Hepatocyte (in vitro differentiated cells): ENCODE data around the gene NADSYN1. TPM values are rescaled to one million over a fixed set of nuclear protein-coding genes. Genes with fewer than 3 reads are reported as not detected.

Source experiments
- DNase-seq: peaks from one replicate; pipeline ENCODE4 v3.0.0-alpha.2; 2016; ENCODE audit warnings: low spot score
- H2AFZ ChIP-seq: fragments of 200-600 bp; sonication (generic); 2 replicates; pipeline ENCODE4 v1.6.0; 2016; ENCODE audit warnings: antibody characterized with exemption, mild to moderate bottlenecking
- H3K27ac ChIP-seq: fragments of 200-600 bp; sonication (generic); 2 replicates; pipeline ENCODE4 v1.5.1; 2016; ENCODE audit warnings: mild to moderate bottlenecking
- H3K27me3 ChIP-seq: fragments of 200-600 bp; sonication (generic); 2 replicates; pipeline ENCODE4 v1.6.1; 2016
- H3K36me3 ChIP-seq: fragments of 200-600 bp; sonication (generic); replicated peaks from 2 replicates; pipeline ENCODE4 v1.5.1; 2016; ENCODE audit warnings: low read depth; ENCODE audit not compliant: insufficient read depth
- H3K4me1 ChIP-seq: fragments of 200-600 bp; sonication (generic); 2 replicates; pipeline ENCODE4 v1.5.1; 2016; ENCODE audit warnings: mild to moderate bottlenecking, moderate library complexity; ENCODE audit not compliant: insufficient read depth
- H3K4me2 ChIP-seq: fragments of 200-600 bp; sonication (generic); 2 replicates; pipeline ENCODE4 v1.6.0; 2016
- H3K4me3 ChIP-seq: fragments of 200-600 bp; sonication (generic); 2 replicates; pipeline ENCODE4 v1.5.1; 2016; ENCODE audit warnings: mild to moderate bottlenecking
- H3K79me2 ChIP-seq: fragments of 200-600 bp; sonication (generic); 2 replicates; pipeline ENCODE4 v1.6.0; 2017; ENCODE audit warnings: mild to moderate bottlenecking
- H3K9me2 ChIP-seq: fragments of 200-600 bp; sonication (generic); replicated peaks from 2 replicates; pipeline ENCODE4 v1.6.0; 2017; ENCODE audit warnings: mild to moderate bottlenecking; ENCODE audit not compliant: insufficient read depth
- H3K9me3 ChIP-seq: fragments of 200-600 bp; sonication (generic); 2 replicates; pipeline ENCODE4 v1.5.1; 2016; ENCODE audit warnings: low read depth, mild to moderate bottlenecking
- H4K20me1 ChIP-seq: fragments of 200-600 bp; sonication (generic); 2 replicates; pipeline ENCODE4 v1.6.0; 2016; ENCODE audit warnings: mild to moderate bottlenecking; ENCODE audit not compliant: insufficient read depth, poor library complexity, severe bottlenecking
- EZH2 ChIP-seq: fragments of 200-600 bp; sonication (generic); IDR thresholded peaks from 2 replicates; pipeline ENCODE4 v1.6.1; 2016; ENCODE audit warnings: antibody characterized with exemption, mild to moderate bottlenecking, borderline replicate concordance
- EZH2phosphoT487 ChIP-seq: fragments of 200-600 bp; sonication (generic); IDR thresholded peaks from one replicate; pipeline ENCODE4 v1.6.1; 2018; ENCODE audit warnings: antibody characterized with exemption, mild to moderate bottlenecking, low read depth, moderate library complexity; ENCODE audit not compliant: unreplicated experiment, severe bottlenecking
- WGBS: methylation state at CpG from one replicate; pipeline ENCODE4 v1.1.6; 2016; ENCODE audit warnings: low lambda C conversion rate; ENCODE audit errors: missing lambda C conversion rate; 5-methylcytosine and 5-hydroxymethylcytosine counted together
- polyA plus RNA-seq: library from polyadenylated mRNA; unstranded; fragments of >200 nt; fragmentation: Nextera tagmentation; extraction: Ambion mirVana; gene quantifications from 2 replicates; pipeline ENCODE4 v1.2.1, GENCODE V29; 2016
- total RNA-seq: library from RNA; depleted of rRNA; stranded (reverse); fragments of >200 nt; gene quantifications from 2 replicates; pipeline ENCODE4 v1.2.3, GENCODE V29; 2014
- TF ChIP-seq, protein P1 (sequence below): fragments of 200-600 bp; sonication (generic); IDR thresholded peaks from 2 replicates; pipeline ENCODE4 v1.5.1; 2016; ENCODE audit warnings: antibody characterized with exemption, mild to moderate bottlenecking; ENCODE audit not compliant: poor library complexity

Gene NADSYN1
- total and polyA plus RNA-seq, 2 experiments from 2014 or later, result 42.0 to 43.7 TPM

GRCh38 chr11:71452199-71453036, 585 bp upstream of the NADSYN1 start:
- H3K4me1 ChIP-seq, result peaks cover 29% of the 10 kb centered on the region
- TF ChIP-seq EZH2phosphoT487 (no peak), EZH2 (no peak)
- TF ChIP-seq, protein P1, sequence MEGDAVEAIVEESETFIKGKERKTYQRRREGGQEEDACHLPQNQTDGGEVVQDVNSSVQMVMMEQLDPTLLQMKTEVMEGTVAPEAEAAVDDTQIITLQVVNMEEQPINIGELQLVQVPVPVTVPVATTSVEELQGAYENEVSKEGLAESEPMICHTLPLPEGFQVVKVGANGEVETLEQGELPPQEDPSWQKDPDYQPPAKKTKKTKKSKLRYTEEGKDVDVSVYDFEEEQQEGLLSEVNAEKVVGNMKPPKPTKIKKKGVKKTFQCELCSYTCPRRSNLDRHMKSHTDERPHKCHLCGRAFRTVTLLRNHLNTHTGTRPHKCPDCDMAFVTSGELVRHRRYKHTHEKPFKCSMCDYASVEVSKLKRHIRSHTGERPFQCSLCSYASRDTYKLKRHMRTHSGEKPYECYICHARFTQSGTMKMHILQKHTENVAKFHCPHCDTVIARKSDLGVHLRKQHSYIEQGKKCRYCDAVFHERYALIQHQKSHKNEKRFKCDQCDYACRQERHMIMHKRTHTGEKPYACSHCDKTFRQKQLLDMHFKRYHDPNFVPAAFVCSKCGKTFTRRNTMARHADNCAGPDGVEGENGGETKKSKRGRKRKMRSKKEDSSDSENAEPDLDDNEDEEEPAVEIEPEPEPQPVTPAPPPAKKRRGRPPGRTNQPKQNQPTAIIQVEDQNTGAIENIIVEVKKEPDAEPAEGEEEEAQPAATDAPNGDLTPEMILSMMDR, result no peak

GRCh38 chr11:71453918-71454304, 908 bp downstream of the NADSYN1 start:
- no peaks in the 10 kb centered on the region for H3K9me2 ChIP-seq
- no peaks in the 10 kb centered on the region for H3K9me3 ChIP-seq
- no peaks in the 10 kb centered on the region for H3K27me3 ChIP-seq
- peaks cover 29% of the 10 kb centered on the region for H3K4me1 ChIP-seq
- WGBS, result 73% methylated on average over 7 of the region's 7 CpGs
- no peak for DNase-seq
- H3K4me2 ChIP-seq, result peak overlapping the region; percentile 89
- no peak overlapping the region for H2AFZ ChIP-seq
- no peaks in the 10 kb centered on the region for H3K36me3 ChIP-seq
- H3K79me2 ChIP-seq, result peaks cover 36% of the 10 kb centered on the region
- no peak overlapping the region for H3K27ac ChIP-seq
- H3K4me3 ChIP-seq, result peak overlapping the region; percentile 77
- TF ChIP-seq, protein P1, result no peak
- TF ChIP-seq EZH2phosphoT487 (no peak), EZH2 (no peak)
- H4K20me1 ChIP-seq, result no peaks in the 10 kb centered on the region

More at GRCh38 chr11:71452199-71453036, 585 bp upstream of the NADSYN1 start:
- H3K4me2 ChIP-seq, result peak overlapping the region; percentile 90
- no peaks in the 10 kb centered on the region for H4K20me1 ChIP-seq
- H2AFZ ChIP-seq, result peak overlapping the region; percentile 77
- 15% methylated on average over 33 of the region's 40 CpGs for WGBS
- no peaks in the 10 kb centered on the region for H3K9me2 ChIP-seq
- peak overlapping the region; percentile 44 for H3K27ac ChIP-seq
- peak; percentile 57 for DNase-seq
- H3K4me3 ChIP-seq, result peak overlapping the region; percentile 44
- no peaks in the 10 kb centered on the region for H3K9me3 ChIP-seq
- no peaks in the 10 kb centered on the region for H3K27me3 ChIP-seq
- no peaks in the 10 kb centered on the region for H3K36me3 ChIP-seq
- peaks cover 43% of the 10 kb centered on the region for H3K79me2 ChIP-seq

- Histone ChIP-seq H3K27me3 (no peaks in the 10 kb centered on the region), H2AFZ (no peak overlapping the region), H4K20me1 (no peaks in the 10 kb centered on the region), H3K4me3 (no peak overlapping the region), H3K27ac (no peak overlapping the region), H3K4me1 (peaks cover 24% of the 10 kb centered on the region), H3K4me2 (peak overlapping the region; percentile 89), H3K79me2 (peaks cover 31% of the 10 kb centered on the region), H3K9me3 (no peaks in the 10 kb centered on the region), H3K36me3 (no peaks in the 10 kb centered on the region), H3K9me2 (no peaks in the 10 kb centered on the region)
- DNase-seq, result peak; percentile 30
- WGBS, result 79% methylated on average over 7 of the region's 7 CpGs
- TF ChIP-seq EZH2phosphoT487, result no peak
- TF ChIP-seq, protein P1, result peak; percentile 21
These were observed 1.6 kb downstream of the NADSYN1 start for GRCh38 chr11:71454470-71455113.
